Stimulated activated CD4-positive, alpha-beta T cell treated with anti-CD3 and anti-CD28 coated beads, Interleukin-12 subunit alpha, Interleukin-12 subunit beta, amount 100 ng/mL, for 4 hours (primary cell): ENCODE results near the gene RAN.
"Not testable (repeated sequence)": the region's sequence is repeated elsewhere in the genome, so short reads cannot be mapped to it uniquely, and the experiment has no call there.

ENCODE experiments used
- DNase-seq: peaks from one replicate; pipeline ENCODE4 v3.0.0-alpha.2; 2020

The RAN gene

GRCh38 chr12:130879212-130879686 lies 7.4 kb downstream of the RAN start:
- DNase-seq = no peak

- no peak for DNase-seq
Measured at GRCh38 chr12:130879781-130880389, 8.0 kb downstream of the RAN start.

- no peak for DNase-seq
Measured at GRCh38 chr12:130880411-130880885, 8.6 kb downstream of the RAN start.

- DNase-seq = no peak
Measured at GRCh38 chr12:130881046-130881445, 9.2 kb downstream of the RAN start.

- DNase-seq = no peak
Measured at GRCh38 chr12:130881548-130881947, 9.7 kb downstream of the RAN start.

GRCh38 chr12:130887190-130887589 lies 15.3 kb downstream of the RAN start:
- not testable (repeated sequence) for DNase-seq

GRCh38 chr12:130904064-130904463 lies 32.2 kb downstream of the RAN start:
- no peak for DNase-seq

GRCh38 chr12:130904936-130905455 lies 33.1 kb downstream of the RAN start:
- not testable (repeated sequence) for DNase-seq

GRCh38 chr12:130909111-130909510 lies 37.2 kb downstream of the RAN start:
- DNase-seq = no peak

GRCh38 chr12:130911193-130911592 lies 39.3 kb downstream of the RAN start:
- no peak for DNase-seq

GRCh38 chr12:130911933-130912332 lies 40.1 kb downstream of the RAN start:
- DNase-seq = no peak

GRCh38 chr12:130916241-130916911 lies 44.5 kb downstream of the RAN start:
- DNase-seq = no peak

- no peak for DNase-seq
Measured at GRCh38 chr12:130917607-130918006, 45.7 kb downstream of the RAN start.

GRCh38 chr12:130919086-130919485 lies 47.2 kb downstream of the RAN start:
- DNase-seq = no peak

GRCh38 chr12:130920119-130920703 lies 48.3 kb downstream of the RAN start:
- no peak for DNase-seq

GRCh38 chr12:130920723-130921381 lies 49.0 kb downstream of the RAN start:
- DNase-seq = no peak

GRCh38 chr12:130922511-130922953 lies 50.7 kb downstream of the RAN start:
- DNase-seq = no peak

- no peak for DNase-seq
Measured at GRCh38 chr12:130924966-130925665, 53.2 kb downstream of the RAN start.

- DNase-seq = no peak
Measured at GRCh38 chr12:130925666-130926015, 53.8 kb downstream of the RAN start.
